HEK293 (cell line): ENCODE data around the gene CKAP2L.

ENCODE experiments used
- CTCF ChIA-PET: fragments of 350-600 bp; formaldehyde crosslinking; extraction: SDS; loops from one replicate; lab custom pipeline; 2021; ENCODE audit warnings: antibody characterized with exemption; lab: Yijun Ruan, JAX
- POLR2A ChIA-PET: fragments of 300-600 bp; formaldehyde crosslinking; extraction: SDS; loops from one replicate; lab custom pipeline; 2020; ENCODE audit warnings: antibody characterized with exemption, inconsistent platforms; lab: Yijun Ruan, JAX
- H3K27ac ChIP-seq: fragments of 200-500 bp; sonication (Bioruptor generic); 2 replicates; pipeline ENCODE4 v1.5.1; 2014; ENCODE audit warnings: low read depth, low read length, control low read depth, inconsistent platforms; ENCODE audit errors: extremely low read depth
- H3K36me3 ChIP-seq, 2 experiments: fragments of 200-500 bp in 1 of 2; sonication (Bioruptor generic) in 1 of 2; 1 replicate in 1 of 2; 2 replicates in 1 of 2; pipeline ENCODE4 v1.5.1; 2014 to 2017; ENCODE audit warnings: inconsistent platforms in 2 of 2, low read length in 2 of 2; ENCODE audit not compliant: control insufficient read depth in 2 of 2, insufficient read depth in 1 of 2
- H3K4me1 ChIP-seq: fragments of 200-500 bp; sonication (Bioruptor generic); 2 replicates; pipeline ENCODE4 v1.5.1; 2014; ENCODE audit warnings: mild to moderate bottlenecking, low read length, inconsistent platforms; ENCODE audit not compliant: control insufficient read depth, insufficient read depth
- H3K4me3 ChIP-seq: 2 replicates; pipeline ENCODE4 v1.5.1; 2011; ENCODE audit warnings: low read depth, mild to moderate bottlenecking, control low read depth, low read length, moderate library complexity
- H3K9me3 ChIP-seq: fragments of 200-500 bp; sonication (Bioruptor generic); 2 replicates; pipeline ENCODE4 v1.5.1; 2014; ENCODE audit warnings: low read depth, low read length, inconsistent platforms; ENCODE audit not compliant: control insufficient read depth, insufficient read depth
- BCL11A ChIP-seq: fragments of 450-650 bp; formaldehyde crosslinking; IDR thresholded peaks from 2 replicates; pipeline ENCODE4 v1.5.1; 2016; ENCODE audit warnings: low read depth, missing biosample characterization, missing genetic modification characterization
- GLI2 ChIP-seq: fragments of 450-650 bp; formaldehyde crosslinking; IDR thresholded peaks from 2 replicates; pipeline ENCODE4; 2017; ENCODE audit warnings: missing biosample characterization, missing genetic modification characterization, low read depth, borderline replicate concordance
- KLF9 ChIP-seq: fragments of 450-650 bp; formaldehyde crosslinking; IDR thresholded peaks from 2 replicates; pipeline ENCODE4 v1.5.1; 2016; ENCODE audit warnings: missing biosample characterization, missing genetic modification characterization, low read depth
- PRDM1 ChIP-seq: fragments of 450-650 bp; formaldehyde crosslinking; IDR thresholded peaks from 2 replicates; pipeline ENCODE4; 2016; ENCODE audit warnings: missing biosample characterization, missing genetic modification characterization
- SCRT2 ChIP-seq: fragments of 450-650 bp; formaldehyde crosslinking; IDR thresholded peaks from 2 replicates; pipeline ENCODE4 v1.5.1; 2016; ENCODE audit warnings: missing biosample characterization, missing genetic modification characterization
- SP2 ChIP-seq: fragments of 450-650 bp; formaldehyde crosslinking; IDR thresholded peaks from 2 replicates; pipeline ENCODE4 v1.5.1; 2016; ENCODE audit warnings: missing biosample characterization, missing genetic modification characterization
- TRIM28 ChIP-seq: IDR thresholded peaks from 2 replicates; pipeline ENCODE4 v1.6.1; 2011; ENCODE audit warnings: low read length, control low read depth, borderline replicate concordance
- YY2 ChIP-seq: fragments of 450-650 bp; formaldehyde crosslinking; IDR thresholded peaks from 2 replicates; pipeline ENCODE4 v1.5.1; 2016; ENCODE audit warnings: missing biosample characterization, missing genetic modification characterization
- ZFP37 ChIP-seq: fragments of 450-650 bp; formaldehyde crosslinking; IDR thresholded peaks from 2 replicates; pipeline ENCODE4 v1.5.1; 2016; ENCODE audit warnings: missing biosample characterization, missing genetic modification characterization
- ZNF155 ChIP-seq: fragments of 450-650 bp; formaldehyde crosslinking; IDR thresholded peaks from 2 replicates; pipeline ENCODE4 v1.5.1; 2016; ENCODE audit warnings: missing biosample characterization, missing genetic modification characterization
- ZNF24 ChIP-seq: fragments of 450-650 bp; formaldehyde crosslinking; IDR thresholded peaks from 2 replicates; pipeline ENCODE4 v1.5.1; 2016; ENCODE audit warnings: missing biosample characterization, missing genetic modification characterization
- ZNF335 ChIP-seq: fragments of 450-650 bp; formaldehyde crosslinking; conservative IDR thresholded peaks from 2 replicates; pipeline ENCODE4 v1.5.1; 2016; ENCODE audit warnings: missing biosample characterization, missing genetic modification characterization
- ZNF664 ChIP-seq: fragments of 450-650 bp; formaldehyde crosslinking; IDR thresholded peaks from 2 replicates; pipeline ENCODE4 v1.5.1; 2016; ENCODE audit warnings: missing biosample characterization, missing genetic modification characterization
- TF ChIP-seq, protein P1 (sequence below): fragments of 450-650 bp; formaldehyde crosslinking; IDR thresholded peaks from 2 replicates; pipeline ENCODE4 v1.5.1; 2016; ENCODE audit warnings: missing biosample characterization, missing genetic modification characterization, low read depth
- TF ChIP-seq, protein P2 (sequence below): fragments of 450-650 bp; formaldehyde crosslinking; IDR thresholded peaks from 2 replicates; pipeline ENCODE4 v1.5.1; 2016; ENCODE audit warnings: missing biosample characterization, missing genetic modification characterization
- TF ChIP-seq, protein P3 (sequence below): fragments of 450-650 bp; formaldehyde crosslinking; IDR thresholded peaks from 2 replicates; pipeline ENCODE4 v1.5.1; 2016; ENCODE audit warnings: missing biosample characterization, missing genetic modification characterization
- TF ChIP-seq, protein P4 (sequence below): fragments of 450-650 bp; formaldehyde crosslinking; IDR thresholded peaks from 2 replicates; pipeline ENCODE4 v1.5.1; 2016; ENCODE audit warnings: missing biosample characterization, missing genetic modification characterization

Gene CKAP2L

DNA sequence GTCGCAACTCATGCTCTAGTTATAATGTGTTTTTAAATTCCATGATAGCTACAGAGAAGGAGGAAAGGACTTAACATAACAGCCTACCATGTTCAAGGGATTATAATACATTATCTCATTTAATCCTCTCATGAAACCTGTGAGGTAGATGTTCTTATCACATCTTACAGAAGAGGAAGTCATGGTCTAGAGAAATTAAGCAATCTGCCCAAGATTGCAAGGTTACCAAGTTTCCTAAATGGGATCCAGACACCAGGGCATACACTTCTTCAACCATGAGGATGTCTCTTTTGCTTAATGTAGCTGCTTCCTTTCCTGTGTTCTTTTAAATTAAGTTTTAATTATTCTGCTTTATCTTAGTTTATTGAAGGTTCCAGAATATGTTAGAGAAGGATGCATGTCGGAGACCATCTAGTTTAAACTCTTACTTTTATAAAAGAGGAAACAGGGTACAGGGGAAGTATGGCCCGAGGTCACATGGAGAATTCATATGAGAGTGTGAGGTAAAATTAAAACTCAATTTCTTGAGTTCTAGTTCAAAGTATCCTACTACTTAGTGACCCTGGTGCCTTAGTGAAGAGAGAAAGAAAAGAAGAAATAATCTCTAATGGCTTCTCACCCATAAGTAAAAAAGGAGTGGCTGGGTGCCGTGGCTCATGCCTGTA is 23.5 kb upstream of the CKAP2L start (continued):
- TF ChIP-seq, protein P1, sequence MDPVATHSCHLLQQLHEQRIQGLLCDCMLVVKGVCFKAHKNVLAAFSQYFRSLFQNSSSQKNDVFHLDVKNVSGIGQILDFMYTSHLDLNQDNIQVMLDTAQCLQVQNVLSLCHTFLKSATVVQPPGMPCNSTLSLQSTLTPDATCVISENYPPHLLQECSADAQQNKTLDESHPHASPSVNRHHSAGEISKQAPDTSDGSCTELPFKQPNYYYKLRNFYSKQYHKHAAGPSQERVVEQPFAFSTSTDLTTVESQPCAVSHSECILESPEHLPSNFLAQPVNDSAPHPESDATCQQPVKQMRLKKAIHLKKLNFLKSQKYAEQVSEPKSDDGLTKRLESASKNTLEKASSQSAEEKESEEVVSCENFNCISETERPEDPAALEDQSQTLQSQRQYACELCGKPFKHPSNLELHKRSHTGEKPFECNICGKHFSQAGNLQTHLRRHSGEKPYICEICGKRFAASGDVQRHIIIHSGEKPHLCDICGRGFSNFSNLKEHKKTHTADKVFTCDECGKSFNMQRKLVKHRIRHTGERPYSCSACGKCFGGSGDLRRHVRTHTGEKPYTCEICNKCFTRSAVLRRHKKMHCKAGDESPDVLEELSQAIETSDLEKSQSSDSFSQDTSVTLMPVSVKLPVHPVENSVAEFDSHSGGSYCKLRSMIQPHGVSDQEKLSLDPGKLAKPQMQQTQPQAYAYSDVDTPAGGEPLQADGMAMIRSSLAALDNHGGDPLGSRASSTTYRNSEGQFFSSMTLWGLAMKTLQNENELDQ (tag by site-specific recombination) = no peak
- TF ChIP-seq, all 188 proteins: peak for 0

DNA sequence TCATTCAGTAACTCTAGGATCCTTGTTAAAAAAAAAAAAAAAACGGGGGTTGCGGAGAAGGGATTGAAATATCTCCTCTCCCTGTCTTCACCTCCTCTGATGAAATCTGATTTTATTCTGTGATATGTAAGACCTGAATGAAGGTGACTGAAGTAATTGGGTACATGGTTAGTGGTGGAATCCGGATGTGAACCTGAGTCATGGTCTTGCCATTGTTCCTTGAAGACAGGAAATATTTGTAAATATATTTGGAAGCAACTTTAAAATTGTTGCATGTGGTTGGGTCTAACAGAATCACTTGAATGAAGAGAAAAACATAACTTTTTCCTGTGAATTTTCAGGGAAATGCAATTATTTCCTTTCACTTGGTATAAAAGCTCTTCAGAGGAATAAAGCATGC is 22.9 kb upstream of the CKAP2L start:
- no peaks in the 10 kb centered on the region for H3K4me1 ChIP-seq
- no peak overlapping the region for H3K4me3 ChIP-seq
- CTCF ChIA-PET = interaction anchor here (0.7 kb wide), 1 partner anchor 37 kb away, joined by 3 read pairs; no protein-coding TSS in a partner anchor
- no peak for TF ChIP-seq SCRT2 (tag by site-specific recombination)
- TF ChIP-seq, protein P2, sequence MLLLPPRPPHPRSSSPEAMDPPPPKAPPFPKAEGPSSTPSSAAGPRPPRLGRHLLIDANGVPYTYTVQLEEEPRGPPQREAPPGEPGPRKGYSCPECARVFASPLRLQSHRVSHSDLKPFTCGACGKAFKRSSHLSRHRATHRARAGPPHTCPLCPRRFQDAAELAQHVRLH (tag by site-specific recombination) = no peak
- TF ChIP-seq, protein P3, sequence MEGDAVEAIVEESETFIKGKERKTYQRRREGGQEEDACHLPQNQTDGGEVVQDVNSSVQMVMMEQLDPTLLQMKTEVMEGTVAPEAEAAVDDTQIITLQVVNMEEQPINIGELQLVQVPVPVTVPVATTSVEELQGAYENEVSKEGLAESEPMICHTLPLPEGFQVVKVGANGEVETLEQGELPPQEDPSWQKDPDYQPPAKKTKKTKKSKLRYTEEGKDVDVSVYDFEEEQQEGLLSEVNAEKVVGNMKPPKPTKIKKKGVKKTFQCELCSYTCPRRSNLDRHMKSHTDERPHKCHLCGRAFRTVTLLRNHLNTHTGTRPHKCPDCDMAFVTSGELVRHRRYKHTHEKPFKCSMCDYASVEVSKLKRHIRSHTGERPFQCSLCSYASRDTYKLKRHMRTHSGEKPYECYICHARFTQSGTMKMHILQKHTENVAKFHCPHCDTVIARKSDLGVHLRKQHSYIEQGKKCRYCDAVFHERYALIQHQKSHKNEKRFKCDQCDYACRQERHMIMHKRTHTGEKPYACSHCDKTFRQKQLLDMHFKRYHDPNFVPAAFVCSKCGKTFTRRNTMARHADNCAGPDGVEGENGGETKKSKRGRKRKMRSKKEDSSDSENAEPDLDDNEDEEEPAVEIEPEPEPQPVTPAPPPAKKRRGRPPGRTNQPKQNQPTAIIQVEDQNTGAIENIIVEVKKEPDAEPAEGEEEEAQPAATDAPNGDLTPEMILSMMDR = no peak
- TF ChIP-seq YY2 = no peak
- no peak for TF ChIP-seq ZNF24 (tag by site-specific recombination)
- TF ChIP-seq BCL11A = no peak
- TF ChIP-seq ZNF664 (tag by site-specific recombination) = no peak
- no peak for TF ChIP-seq SP2 (tag by site-specific recombination)
- no peak overlapping the region for H3K27ac ChIP-seq
- H3K9me3 ChIP-seq = no peaks in the 10 kb centered on the region
- POLR2A ChIA-PET = no interaction called here
- H3K36me3 ChIP-seq = no peaks in the 10 kb centered on the region

DNA sequence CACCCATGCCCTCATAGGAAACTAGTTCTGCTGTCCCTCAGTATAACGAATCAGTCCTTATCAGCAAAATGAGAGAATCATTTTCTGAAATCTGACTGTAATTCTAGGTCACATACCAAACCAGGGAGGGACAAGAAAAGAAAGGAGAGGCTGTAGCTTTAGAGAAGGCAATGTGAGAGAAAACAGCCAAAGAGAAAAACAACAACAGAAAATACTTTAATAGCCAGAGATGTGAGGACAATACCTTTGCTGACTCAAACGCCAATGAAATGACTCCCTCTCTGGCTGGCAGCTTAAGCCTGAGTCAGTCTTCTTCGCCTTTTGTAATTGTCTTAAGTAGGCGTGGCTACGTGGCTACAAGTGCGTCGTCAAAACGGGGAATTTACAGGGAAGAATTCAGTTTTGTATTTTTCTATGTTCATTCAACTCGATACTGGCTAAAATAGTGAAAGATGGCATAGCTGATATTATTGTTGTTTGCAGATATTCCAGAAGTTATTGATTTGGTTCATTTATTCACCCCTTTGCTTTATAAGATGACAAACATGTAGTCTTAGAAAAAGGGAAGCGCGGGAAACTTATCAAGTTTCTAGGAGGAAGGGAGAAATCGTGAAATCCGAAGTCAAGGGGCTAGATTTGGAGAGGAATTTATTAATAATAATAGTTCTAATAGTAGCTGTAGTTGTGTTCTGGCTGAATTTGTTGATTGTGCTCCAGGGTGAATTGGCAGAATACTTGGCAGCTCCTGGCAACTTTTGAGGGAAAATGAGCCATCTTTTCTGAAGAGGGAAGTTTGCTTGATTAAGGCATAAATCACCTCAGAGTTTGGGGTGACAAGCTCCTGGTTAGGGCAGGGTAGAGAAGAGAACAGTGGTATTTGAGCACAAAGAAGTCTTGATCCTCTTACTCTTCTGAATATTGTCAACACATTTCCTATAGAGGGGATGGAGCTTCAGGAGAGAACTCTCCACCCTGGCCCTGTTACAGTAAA is 20.1 kb upstream of the CKAP2L start, which contains the start of gene IL1A:
TSS of gene IL1A (minus strand) at position 295 of the 991 bp plus-strand sequence. CDS start 723 bp downstream, outside the sequence.
- ChIA-PET POLR2A (no interaction called here), CTCF (interaction anchor here (1.4 kb wide), 1 partner anchor 35 kb away, joined by 4 read pairs; no protein-coding TSS in a partner anchor)
- Histone ChIP-seq H3K9me3 (no peaks in the 10 kb centered on the region), H3K4me1 (no peaks in the 10 kb centered on the region), H3K27ac (no peak within 1 kb of the TSS), H3K4me3 (no peak within 1 kb of the TSS; the same call in 1 of the 2 replicates), H3K36me3 (no peaks in the 10 kb centered on the region)
- TF ChIP-seq PRDM1 (tag by site-specific recombination) = peak; percentile 19; the same call in 1 of the 2 replicates
- TF ChIP-seq ZFP37 (tag by site-specific recombination) = no peak
- TF ChIP-seq KLF9 (tag by site-specific recombination) = peak; percentile 25; the same call in 1 of the 2 replicates

DNA sequence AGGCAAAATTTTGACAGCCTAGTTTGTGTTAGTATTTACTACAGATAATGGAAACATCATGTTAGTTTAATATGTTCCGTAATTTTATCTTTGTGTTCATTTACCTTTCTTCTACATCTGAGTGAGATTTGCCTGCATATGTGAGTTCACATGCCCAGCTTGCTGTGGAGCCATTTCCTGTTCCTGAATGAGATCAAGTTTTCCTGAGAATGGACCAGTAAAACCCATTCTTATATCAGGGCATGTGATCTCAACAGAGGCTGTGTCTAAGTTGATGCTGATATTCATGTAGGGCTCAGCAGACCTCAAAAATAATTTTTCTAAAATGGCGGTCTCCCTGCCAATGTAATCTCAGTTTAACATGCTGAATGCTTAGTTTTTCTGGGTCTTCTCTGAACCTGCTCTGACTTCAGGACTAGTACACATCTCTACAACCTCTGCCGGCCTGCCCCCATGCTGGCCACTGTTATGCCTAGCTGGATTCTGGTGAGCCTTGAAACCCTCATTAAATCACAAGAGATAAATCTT is 18.8 kb upstream of the CKAP2L start:
- Histone ChIP-seq H3K9me3 (no peaks in the 10 kb centered on the region), H3K27ac (no peak overlapping the region), H3K4me1 (no peaks in the 10 kb centered on the region), H3K4me3 (no peak overlapping the region), H3K36me3 (no peaks in the 10 kb centered on the region)
- POLR2A ChIA-PET = no interaction called here
- CTCF ChIA-PET = interaction anchor here (0.8 kb wide), 1 partner anchor 8 kb away, joined by 3 read pairs; no protein-coding TSS in a partner anchor
- TF ChIP-seq GLI2 (tag by site-specific recombination) (no peak), BCL11A (no peak), ZNF335 (tag by site-specific recombination) (0 out of 2 replicates have a peak, but pooled peaks have one; percentile 18), ZFP37 (tag by site-specific recombination) (no peak), TRIM28 (no peak), ZNF155 (tag by site-specific recombination) (no peak)
- TF ChIP-seq, protein P4, sequence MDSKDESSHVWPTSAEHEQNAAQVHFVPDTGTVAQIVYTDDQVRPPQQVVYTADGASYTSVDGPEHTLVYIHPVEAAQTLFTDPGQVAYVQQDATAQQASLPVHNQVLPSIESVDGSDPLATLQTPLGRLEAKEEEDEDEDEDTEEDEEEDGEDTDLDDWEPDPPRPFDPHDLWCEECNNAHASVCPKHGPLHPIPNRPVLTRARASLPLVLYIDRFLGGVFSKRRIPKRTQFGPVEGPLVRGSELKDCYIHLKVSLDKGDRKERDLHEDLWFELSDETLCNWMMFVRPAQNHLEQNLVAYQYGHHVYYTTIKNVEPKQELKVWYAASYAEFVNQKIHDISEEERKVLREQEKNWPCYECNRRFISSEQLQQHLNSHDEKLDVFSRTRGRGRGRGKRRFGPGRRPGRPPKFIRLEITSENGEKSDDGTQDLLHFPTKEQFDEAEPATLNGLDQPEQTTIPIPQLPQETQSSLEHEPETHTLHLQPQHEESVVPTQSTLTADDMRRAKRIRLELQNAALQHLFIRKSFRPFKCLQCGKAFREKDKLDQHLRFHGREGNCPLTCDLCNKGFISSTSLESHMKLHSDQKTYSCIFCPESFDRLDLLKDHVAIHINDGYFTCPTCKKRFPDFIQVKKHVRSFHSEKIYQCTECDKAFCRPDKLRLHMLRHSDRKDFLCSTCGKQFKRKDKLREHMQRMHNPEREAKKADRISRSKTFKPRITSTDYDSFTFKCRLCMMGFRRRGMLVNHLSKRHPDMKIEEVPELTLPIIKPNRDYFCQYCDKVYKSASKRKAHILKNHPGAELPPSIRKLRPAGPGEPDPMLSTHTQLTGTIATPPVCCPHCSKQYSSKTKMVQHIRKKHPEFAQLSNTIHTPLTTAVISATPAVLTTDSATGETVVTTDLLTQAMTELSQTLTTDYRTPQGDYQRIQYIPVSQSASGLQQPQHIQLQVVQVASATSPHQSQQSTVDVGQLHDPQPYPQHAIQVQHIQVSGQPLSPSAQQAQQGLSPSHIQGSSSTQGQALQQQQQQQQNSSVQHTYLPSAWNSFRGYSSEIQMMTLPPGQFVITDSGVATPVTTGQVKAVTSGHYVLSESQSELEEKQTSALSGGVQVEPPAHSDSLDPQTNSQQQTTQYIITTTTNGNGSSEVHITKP (tag by site-specific recombination) = no peak
